Measurements from ENCODE around the gene KRT79. TPM values are rescaled to one million over a fixed set of nuclear protein-coding genes. Genes with fewer than 3 reads are reported as not detected.

Gene KRT79
- total RNA-seq, 1 donor from 2014 or later = not detected

DNA sequence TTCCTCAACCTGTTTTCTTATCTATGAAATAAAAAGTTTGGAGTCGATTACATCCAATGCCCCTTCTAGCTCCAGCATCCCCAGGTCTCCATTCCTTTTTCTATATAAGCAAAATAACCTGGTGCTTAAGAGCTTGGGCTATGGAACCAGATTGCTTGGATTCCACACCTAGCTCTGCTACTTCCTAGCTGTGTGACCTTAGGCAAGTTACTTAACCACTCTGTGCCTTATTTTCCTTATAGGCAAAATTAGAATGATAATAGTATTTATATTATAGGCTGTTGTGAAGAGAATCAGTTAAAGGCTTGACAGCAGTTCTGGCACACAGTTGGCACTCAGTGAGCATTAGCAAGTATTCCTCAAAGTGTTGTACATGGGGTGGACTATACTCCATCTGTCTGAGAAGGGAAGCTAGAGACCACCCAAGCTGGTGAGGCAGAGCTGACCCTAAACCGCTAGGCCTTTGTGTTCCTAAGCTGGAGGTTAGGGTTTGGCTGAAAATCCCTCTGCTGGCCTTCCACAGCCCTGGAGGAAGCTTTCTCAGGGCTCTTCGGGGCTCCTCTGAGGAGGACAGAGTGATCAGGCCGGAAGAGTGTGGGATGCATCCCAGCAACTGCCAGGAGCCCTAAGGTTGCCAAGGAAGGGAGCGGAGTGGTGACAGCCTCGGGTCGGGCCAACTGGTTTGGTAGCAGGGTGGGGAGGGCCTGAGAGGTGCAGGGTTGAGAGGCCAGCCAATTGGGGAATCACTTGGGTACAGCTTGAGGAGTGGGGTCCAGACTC is 14.2 kb downstream of the KRT79 start:
- no peak for DNase-seq (ENCODE audit: low read depth in 2 of 2)

- no peak for DNase-seq (ENCODE audit: low read depth in 2 of 2)
These were observed 15.2 kb downstream of the KRT79 start for GRCh38 chr12:52818887-52819420.

DNA sequence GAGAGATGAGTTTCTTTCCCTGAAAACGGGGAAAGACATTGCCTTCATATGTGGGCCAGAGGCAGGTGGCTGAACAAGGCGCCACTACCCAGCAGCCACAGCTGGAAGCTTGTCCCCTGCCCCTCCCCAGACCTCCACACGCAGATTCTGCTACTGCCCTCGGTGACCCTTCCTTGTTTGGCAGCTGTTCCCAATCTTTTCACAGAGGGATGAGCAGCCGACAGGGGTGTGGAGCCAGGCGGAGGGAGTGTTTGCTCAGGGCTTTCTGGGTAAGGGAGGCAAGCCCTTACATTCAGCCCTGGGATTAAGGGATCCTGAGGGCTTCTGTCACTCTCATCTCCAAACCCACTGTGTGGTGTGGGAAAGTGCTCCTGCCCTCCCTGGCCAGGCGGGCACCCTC is 15.7 kb downstream of the KRT79 start:
- no peak for DNase-seq (ENCODE audit: low read depth in 2 of 2)

DNA sequence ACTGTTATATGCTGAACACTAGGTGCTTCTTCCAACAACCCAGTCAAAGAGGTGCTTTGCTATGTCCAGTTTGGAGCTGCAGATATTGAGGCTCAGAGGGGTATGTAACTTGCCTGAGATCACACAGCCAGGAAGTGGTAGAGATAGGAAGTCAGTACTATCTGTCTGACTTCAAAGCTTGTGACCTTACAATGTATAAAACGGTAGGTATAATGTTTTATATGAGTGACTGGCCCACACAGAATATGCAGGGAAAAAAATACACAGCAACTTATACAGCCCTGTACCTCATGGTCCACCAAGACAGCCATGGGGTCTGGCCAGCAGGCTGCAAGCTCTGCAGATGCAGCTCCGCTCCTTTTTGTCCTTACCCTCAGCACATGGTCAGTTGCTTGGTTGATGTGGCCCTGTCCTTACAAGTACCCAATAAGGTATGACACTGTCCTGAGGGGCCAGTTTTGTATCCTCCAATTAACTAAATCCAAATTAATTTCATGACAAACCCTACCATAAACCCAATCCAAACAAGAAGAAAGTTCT is 16.3 kb downstream of the KRT79 start:
- no peak for DNase-seq (ENCODE audit: low read depth in 2 of 2)

DNA sequence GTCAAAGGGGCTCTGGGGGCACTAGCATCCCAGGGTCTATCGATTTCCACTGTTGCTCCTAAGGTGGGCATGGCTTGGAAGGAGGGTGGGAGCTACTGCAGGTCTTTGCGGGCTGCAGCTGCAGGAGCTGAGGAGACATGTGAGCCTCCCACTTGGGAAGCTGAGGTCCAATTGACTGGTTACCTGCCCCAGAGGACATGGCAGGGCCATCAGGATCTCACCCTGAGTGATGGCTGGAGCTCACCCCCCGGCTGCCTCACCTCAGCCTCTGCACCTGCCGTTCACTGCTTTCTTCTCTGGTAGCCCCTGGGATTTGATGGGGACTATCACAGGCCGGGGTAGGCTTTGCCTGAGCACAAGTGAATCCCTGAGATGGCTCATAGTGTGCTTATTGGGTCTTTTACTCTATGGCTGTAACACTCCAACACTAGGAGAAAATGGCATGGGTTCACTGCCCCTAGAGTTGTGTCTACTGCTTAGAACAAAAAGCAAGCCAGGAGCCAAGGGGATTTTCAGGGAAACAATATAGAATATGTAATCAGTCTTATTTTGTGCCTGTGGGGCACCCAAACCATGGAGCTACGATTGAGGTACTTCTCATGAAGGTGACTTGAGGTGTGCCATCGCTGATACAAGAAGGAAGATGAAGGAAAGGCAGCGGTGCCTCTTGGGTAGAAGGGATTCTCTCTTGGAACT is 17.0 kb downstream of the KRT79 start:
- no peak for DNase-seq (ENCODE audit: low read depth in 2 of 2)

- DNase-seq (ENCODE audit: low read depth in 2 of 2) = no peak
These were observed 18.2 kb downstream of the KRT79 start for GRCh38 chr12:52815676-52816588.

DNA sequence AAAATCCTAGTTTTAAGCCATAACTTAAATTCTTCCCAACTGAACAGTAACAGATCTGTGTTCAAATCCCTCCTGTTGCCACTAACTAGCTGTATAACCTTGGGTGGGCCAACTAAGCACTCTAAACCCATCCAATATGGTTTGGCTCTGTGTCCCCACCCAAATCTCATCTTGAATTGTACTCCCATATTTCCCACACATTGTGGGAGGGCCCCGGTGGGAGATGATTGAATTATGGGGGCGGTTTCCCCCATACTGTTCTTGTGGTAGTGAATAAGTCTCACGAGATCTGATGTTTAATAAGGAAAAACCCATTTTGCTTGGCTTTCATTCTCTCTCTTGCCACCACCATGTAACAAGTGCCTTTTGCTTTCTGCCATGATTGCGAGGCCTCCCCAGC is 18.9 kb downstream of the KRT79 start:
- no peak for DNase-seq (ENCODE audit: low read depth in 2 of 2)

DNA sequence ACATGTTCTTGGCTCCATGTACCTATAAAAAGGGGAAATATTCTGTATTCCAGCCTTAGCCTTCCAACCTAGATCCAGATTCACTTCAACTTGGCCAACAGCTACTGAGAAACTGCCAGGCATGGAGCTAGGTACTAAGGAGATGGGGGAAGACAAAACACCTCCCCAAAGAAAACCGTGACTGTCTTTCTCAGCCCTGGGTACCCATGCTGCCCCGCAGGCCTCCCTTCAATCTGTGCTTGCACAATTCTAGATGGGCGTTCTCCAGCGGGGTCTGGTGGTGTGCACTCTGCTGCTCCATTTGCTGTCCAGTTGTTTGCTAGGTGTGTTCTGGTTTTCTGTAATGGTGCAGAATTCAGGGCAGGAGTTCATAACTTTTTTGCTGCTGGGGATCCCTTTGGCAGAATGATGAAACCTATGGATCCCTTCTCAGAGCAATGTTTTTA is 19.4 kb downstream of the KRT79 start:
- DNase-seq (ENCODE audit: low read depth in 2 of 2) = no peak

DNA sequence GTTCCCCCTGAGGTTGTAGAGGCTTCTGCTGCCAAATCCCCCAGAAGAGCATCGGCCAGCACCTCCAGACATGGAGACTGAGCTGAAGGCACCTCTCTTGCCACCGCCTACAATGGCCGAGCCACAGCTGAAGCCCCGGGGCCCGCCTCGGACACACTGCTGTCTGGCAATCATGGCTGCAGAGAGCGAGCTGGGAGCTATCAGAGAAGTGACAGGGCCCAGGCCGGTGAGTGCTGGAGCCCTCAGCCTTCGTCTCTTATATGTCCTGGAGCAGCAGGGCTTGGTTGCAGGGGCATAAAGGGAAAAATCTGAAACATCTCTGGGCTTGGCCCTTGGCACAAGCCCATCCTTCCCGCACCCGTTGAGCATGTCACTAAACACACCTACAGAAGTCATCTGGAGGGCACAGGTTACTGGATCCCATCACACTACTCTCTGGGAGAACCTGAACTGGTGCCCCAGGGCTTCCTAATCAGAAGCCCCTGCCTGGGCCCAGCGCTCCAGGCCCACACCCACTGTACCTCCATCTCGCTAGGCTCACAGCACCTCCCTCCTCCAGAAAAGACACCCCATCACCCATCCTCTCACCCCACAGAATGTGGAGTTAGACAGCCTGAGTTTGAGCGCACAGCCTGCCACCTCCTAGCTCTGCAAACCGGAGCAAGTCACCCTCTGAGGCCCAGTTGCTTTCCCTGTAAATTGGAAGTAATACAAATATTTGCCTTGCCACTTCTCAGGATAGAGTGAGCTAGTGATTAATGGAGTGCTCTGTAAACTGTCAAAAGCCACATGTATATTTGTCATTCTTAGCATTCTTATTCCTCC is 20.0 kb downstream of the KRT79 start, which contains the start of gene KRT4:
Gene KRT4, minus strand, starts transcription at position 232 of the 825 bp plus-strand sequence. Its CDS starts 58 bp downstream, at position 174.
- no peak for DNase-seq (ENCODE audit: low read depth in 2 of 2)

DNA sequence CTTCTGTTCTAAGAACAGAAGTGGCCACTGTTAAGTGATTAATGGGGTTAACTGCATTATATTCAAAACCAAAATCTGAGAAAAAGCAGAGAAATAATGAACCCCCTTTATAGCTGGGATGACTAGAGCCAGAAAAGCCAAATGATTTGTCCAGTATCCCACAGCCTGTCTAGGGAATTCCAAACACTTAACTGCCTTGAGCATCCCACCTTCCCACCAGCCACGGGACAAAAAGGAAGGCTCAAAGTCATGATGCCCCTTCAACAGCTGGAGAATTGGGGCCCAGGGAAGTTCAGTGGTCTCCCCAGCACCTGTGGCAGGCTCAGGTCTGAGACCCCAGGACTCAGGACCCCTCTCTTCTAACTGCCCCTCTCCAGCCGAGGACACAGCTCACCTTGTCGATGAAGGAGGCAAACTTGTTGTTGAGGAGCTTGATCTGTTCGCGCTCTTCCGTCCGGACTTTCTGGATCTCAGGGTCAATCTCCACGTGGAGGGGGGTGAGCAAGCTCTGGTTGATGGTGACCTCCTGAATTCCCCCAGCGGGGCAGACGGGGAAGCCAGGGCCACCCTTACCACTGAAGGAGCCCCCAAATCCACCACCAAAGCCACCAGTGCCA is 20.8 kb downstream of the KRT79 start:
- no peak for DNase-seq (ENCODE audit: low read depth in 2 of 2)

DNA sequence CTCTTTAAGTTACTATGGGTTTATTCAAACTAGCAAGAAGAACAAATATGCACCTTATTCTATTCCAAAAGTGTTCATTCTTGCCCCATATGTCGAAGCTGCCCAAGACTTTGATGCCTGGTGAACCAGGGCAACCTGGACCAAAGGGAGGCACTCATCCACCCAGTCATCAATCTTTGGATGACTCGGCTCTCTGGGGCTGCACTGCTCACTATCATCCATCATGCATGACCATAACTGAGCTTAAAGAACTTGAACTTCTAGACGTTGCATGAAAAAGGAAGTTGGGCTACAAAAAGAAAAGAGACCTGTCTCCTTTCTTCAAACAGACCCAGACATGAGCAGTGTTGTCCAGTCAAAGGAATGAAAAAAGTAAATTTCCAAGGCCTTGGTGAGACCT is 21.4 kb downstream of the KRT79 start:
- no peak for DNase-seq (ENCODE audit: low read depth in 2 of 2)

- no peak for DNase-seq (ENCODE audit: low read depth in 2 of 2)
These were observed 22.1 kb downstream of the KRT79 start for GRCh38 chr12:52812073-52812400.

GRCh38 chr12:52811191-52812072 is 22.7 kb downstream of the KRT79 start:
- no peak for DNase-seq (ENCODE audit: low read depth in 2 of 2)

DNA sequence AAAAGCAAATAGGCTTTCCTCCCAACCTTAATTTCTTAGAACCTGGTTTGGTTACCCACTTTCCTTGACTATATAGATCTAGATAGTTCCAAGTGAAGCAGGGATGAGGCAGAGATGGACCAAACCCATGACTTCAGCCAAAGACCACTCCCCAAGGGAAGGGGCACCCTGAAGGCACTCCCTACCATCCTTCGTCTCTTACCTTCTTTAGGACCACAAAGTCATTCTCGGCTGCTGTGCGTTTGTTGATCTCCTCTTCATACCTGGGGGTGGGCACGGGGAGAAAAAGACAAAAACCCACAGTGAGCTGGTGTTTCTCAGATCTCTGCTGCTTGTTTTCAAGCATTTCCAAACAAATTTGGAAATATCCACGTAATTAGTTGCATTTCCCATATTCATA is 23.6 kb downstream of the KRT79 start:
- DNase-seq (ENCODE audit: low read depth in 2 of 2) = no peak

GRCh38 chr12:52809166-52809565 is 24.9 kb downstream of the KRT79 start:
- no peak for DNase-seq (ENCODE audit: low read depth in 2 of 2)

DNA sequence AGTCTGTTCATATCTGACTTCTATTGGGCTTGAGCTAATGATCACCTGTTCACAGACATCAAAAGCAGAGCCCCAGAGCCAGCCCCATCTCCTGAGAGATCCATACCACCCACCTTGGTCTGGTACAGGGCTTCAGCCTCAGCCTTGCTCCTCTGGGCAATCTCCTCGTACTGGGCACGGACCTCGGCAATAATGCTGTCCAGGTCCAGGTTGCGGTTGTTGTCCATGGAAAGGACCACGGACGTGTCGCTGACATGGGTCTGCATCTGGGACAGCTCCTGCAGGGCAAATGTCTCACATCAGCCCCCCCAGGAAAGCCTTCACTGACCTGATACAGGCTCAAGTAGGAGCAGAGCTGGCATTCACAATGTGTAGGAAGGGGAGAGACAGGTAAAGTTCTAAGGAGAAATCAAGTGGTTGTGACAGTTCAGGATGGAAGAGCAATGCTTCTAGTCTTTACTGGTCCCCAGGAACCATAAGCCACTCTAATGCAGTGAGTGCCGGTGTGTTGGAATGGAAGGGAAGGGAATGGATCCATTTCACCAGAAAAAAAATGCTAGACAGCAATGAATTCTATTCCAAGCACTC is 25.4 kb downstream of the KRT79 start:
- DNase-seq (ENCODE audit: low read depth in 2 of 2) = no peak

DNA sequence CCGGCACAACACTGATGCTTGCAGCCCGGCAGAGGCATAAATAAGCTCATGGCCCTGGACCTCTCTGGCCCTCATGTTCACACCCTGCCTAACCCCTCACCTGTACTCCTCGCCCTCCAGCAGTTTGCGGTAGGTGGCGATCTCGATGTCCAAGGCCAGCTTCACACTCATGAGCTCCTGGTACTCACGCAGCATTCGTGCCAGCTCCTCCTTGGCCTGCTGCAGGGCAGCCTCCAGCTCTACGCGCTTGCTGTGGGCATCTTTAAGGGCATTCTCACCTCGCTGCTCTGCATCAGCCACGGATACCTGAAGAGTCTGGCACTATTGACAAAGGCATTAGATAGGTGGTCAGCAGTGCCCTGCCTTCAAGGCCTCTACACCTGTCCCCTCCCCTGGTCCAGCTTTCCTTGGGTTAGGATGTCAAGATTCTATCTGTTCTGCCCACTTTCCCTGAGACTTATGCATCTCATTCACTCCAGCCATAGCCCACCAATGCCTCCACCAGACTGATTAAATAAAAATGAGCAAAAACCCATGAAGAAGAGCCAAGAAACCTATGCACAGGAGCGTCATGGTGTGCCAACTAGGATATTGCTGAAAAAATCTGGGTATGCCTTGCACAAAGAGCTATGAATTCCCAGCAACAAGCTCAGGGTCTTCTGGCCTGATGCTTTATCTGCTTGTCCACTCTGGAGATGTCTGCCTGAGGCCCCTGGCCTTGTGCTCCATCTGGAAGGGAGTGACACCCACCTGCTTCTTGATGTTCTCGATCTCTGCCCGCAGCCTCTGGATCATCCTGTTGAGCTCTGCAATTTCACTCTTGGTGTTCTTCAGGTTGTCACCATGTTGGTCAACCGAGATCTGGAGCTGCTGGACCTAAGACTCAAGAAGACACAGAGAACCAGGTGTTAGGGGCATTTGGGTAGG is 26.3 kb downstream of the KRT79 start:
- no peak for DNase-seq (ENCODE audit: low read depth in 2 of 2)

Data from lung microvascular endothelial cell (primary cell).